OCI-LY7 (cell line): Measurements from ENCODE around the gene DDX28.

ENCODE experiments used
- EZH2phosphoT487 ChIP-seq: fragments of 200-600 bp; sonication (generic); IDR thresholded peaks from 2 replicates; pipeline ENCODE4 v1.6.1; 2018; ENCODE audit warnings: low read depth, borderline replicate concordance, mild to moderate bottlenecking, mixed run types, antibody characterized with exemption, low read length, moderate library complexity, mixed read lengths
- TF ChIP-seq, protein P1 (sequence below): fragments of 200-600 bp; sonication (generic); conservative IDR thresholded peaks from 2 replicates; pipeline ENCODE4 v1.5.1; 2014; ENCODE audit warnings: mild to moderate bottlenecking, antibody characterized with exemption, low read length, moderate library complexity, mixed read lengths

DNA sequence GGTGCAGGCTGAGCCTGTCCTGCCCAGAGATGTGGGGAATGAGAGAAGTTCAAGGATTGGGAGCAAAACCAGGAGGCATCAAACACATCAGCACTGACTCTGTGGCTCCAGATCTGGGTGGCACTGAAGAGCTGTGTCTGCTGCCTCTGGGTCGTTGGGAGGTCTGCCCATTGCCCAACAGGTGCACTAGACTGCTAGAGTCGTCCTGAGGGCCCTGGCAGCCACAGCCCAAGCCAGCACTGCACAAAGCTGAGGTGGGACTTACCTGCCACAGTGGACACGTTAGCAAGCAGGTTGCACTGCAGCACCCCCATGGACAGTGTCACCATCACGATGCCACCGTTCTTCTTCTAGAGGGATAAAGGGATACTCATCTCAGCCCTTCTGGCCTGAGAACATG is 46.0 kb downstream of the DDX28 start:
- TF ChIP-seq, protein P1, sequence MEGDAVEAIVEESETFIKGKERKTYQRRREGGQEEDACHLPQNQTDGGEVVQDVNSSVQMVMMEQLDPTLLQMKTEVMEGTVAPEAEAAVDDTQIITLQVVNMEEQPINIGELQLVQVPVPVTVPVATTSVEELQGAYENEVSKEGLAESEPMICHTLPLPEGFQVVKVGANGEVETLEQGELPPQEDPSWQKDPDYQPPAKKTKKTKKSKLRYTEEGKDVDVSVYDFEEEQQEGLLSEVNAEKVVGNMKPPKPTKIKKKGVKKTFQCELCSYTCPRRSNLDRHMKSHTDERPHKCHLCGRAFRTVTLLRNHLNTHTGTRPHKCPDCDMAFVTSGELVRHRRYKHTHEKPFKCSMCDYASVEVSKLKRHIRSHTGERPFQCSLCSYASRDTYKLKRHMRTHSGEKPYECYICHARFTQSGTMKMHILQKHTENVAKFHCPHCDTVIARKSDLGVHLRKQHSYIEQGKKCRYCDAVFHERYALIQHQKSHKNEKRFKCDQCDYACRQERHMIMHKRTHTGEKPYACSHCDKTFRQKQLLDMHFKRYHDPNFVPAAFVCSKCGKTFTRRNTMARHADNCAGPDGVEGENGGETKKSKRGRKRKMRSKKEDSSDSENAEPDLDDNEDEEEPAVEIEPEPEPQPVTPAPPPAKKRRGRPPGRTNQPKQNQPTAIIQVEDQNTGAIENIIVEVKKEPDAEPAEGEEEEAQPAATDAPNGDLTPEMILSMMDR, result no peak
- no peak for TF ChIP-seq EZH2phosphoT487
